Measurements from ENCODE around the gene VIT.

The VIT gene

GRCh38 chr2:36696533-36696932, at the start of gene VIT:
Gene VIT (plus strand): TSS chr2:36696707. CDS start chr2:36716371, 19,664 bp downstream.
- DNase-seq, result no peak

GRCh38 chr2:36650031-36650829, 46.3 kb upstream of the VIT start:
- DNase-seq, result peak; percentile 6

GRCh38 chr2:36653155-36653554, 43.4 kb upstream of the VIT start:
- no peak for DNase-seq

- DNase-seq, result no peak
Observed at GRCh38 chr2:36653967-36654694, 42.4 kb upstream of the VIT start.

- no peak for DNase-seq
Observed at GRCh38 chr2:36655453-36655852, 41.1 kb upstream of the VIT start.

GRCh38 chr2:36657703-36658102, 38.8 kb upstream of the VIT start:
- no peak for DNase-seq

- DNase-seq, result no peak
Observed at GRCh38 chr2:36658277-36658748, 38.2 kb upstream of the VIT start.

- no peak for DNase-seq
Observed at GRCh38 chr2:36659218-36659617, 37.3 kb upstream of the VIT start.

GRCh38 chr2:36659872-36660312, 36.6 kb upstream of the VIT start:
- DNase-seq, result no peak

GRCh38 chr2:36662638-36663037, 33.9 kb upstream of the VIT start:
- DNase-seq, result no peak

GRCh38 chr2:36663295-36663694, 33.2 kb upstream of the VIT start:
- no peak for DNase-seq

- DNase-seq, result no peak
Observed at GRCh38 chr2:36663851-36664695, 32.4 kb upstream of the VIT start.

- no peak for DNase-seq
Observed at GRCh38 chr2:36664696-36665076, 31.8 kb upstream of the VIT start.

GRCh38 chr2:36667931-36668330, 28.6 kb upstream of the VIT start:
- no peak for DNase-seq

- DNase-seq, result no peak
Observed at GRCh38 chr2:36670881-36671595, 25.5 kb upstream of the VIT start.

GRCh38 chr2:36671731-36672130, 24.8 kb upstream of the VIT start:
- no peak for DNase-seq

- DNase-seq, result no peak
Observed at GRCh38 chr2:36672199-36672598, 24.3 kb upstream of the VIT start.

- no peak for DNase-seq
Observed at GRCh38 chr2:36675579-36676282, 20.8 kb upstream of the VIT start.

GRCh38 chr2:36676364-36676763, 20.1 kb upstream of the VIT start:
- DNase-seq, result no peak

- DNase-seq, result no peak
Observed at GRCh38 chr2:36677386-36677785, 19.1 kb upstream of the VIT start.

- DNase-seq, result no peak
Observed at GRCh38 chr2:36677996-36678605, 18.4 kb upstream of the VIT start.
